Measurements from ENCODE around the gene MTHFR. TPM values are rescaled to one million over a fixed set of nuclear protein-coding genes. Genes with fewer than 3 reads are reported as not detected.

MTHFR gene
- total RNA-seq, 1 experiment from 2014 or later: 11.7 TPM

GRCh38 chr1:11759791-11760190, 46.0 kb downstream of the MTHFR start:
- DNase-seq (ENCODE audit: low read depth): no peak

GRCh38 chr1:11757047-11757446, 48.7 kb downstream of the MTHFR start:
- no peak for DNase-seq (ENCODE audit: low read depth)

GRCh38 chr1:11753555-11754208, 52.1 kb downstream of the MTHFR start:
- no peak for DNase-seq (ENCODE audit: low read depth)

- no peak for DNase-seq (ENCODE audit: low read depth)
Measured at GRCh38 chr1:11752359-11753088, 53.2 kb downstream of the MTHFR start.

- DNase-seq (ENCODE audit: low read depth): no peak
Measured at GRCh38 chr1:11751087-11751486, 54.7 kb downstream of the MTHFR start.

GRCh38 chr1:11749996-11750395, 55.8 kb downstream of the MTHFR start:
- no peak for DNase-seq (ENCODE audit: low read depth)

GRCh38 chr1:11749203-11749689, 56.5 kb downstream of the MTHFR start:
- DNase-seq (ENCODE audit: low read depth): no peak

GRCh38 chr1:11748294-11749202, 57.2 kb downstream of the MTHFR start:
- DNase-seq (ENCODE audit: low read depth): no peak

GRCh38 chr1:11746795-11747487, 58.8 kb downstream of the MTHFR start:
- no peak for DNase-seq (ENCODE audit: low read depth)

GRCh38 chr1:11746092-11746491, 59.7 kb downstream of the MTHFR start:
- peak; percentile 32 for DNase-seq (ENCODE audit: low read depth)

GRCh38 chr1:11744287-11744686, 61.5 kb downstream of the MTHFR start:
- DNase-seq (ENCODE audit: low read depth): no peak

GRCh38 chr1:11741919-11742558, 63.7 kb downstream of the MTHFR start:
- no peak for DNase-seq (ENCODE audit: low read depth)

- no peak for DNase-seq (ENCODE audit: low read depth)
Measured at GRCh38 chr1:11741482-11741881, 64.3 kb downstream of the MTHFR start.

- DNase-seq (ENCODE audit: low read depth): no peak
Measured at GRCh38 chr1:11740258-11741192, 65.2 kb downstream of the MTHFR start.

GRCh38 chr1:11738783-11739182, 67.0 kb downstream of the MTHFR start:
- DNase-seq (ENCODE audit: low read depth): no peak

GRCh38 chr1:11738096-11738495, 67.7 kb downstream of the MTHFR start:
- DNase-seq (ENCODE audit: low read depth): no peak

GRCh38 chr1:11736746-11737639, 68.8 kb downstream of the MTHFR start:
- DNase-seq (ENCODE audit: low read depth): peak; percentile 79

- peak; percentile 81 for DNase-seq (ENCODE audit: low read depth)
Measured at GRCh38 chr1:11735854-11736745, 69.7 kb downstream of the MTHFR start, which contains the start of gene AGTRAP. Gene AGTRAP, plus strand, starts transcription at chr1:11736136. Its CDS starts 73 bp downstream, at chr1:11736209.
